K562 (cell line): Measurements from ENCODE around the gene FMNL1. TPM values are rescaled to one million over a fixed set of nuclear protein-coding genes. Genes with fewer than 3 reads are reported as not detected.

Source experiments
- ATAC-seq: fragments of 200-7000 bp; cut with Tn5 transposase; 3 replicates; pipeline ENCODE4 v1.9.1; 2020; ENCODE audit warnings: moderate library complexity
- BruUV-seq: library from RNA; stranded (reverse); fragments of 400-500 nt; replicated peaks from 2 replicates; lab custom pipeline; 2021; lab: Mats Ljungman, UMichigan
- CTCF ChIA-PET: fragments of 300-600 bp; formaldehyde crosslinking; extraction: SDS; loops from one replicate; lab custom pipeline; 2021; ENCODE audit warnings: low intra/inter-chr PET ratio; lab: Yijun Ruan, JAX
- POLR2A ChIA-PET: fragments of 300-600, 350-650 bp; sonication (Branson Sonifier 250); formaldehyde crosslinking; extraction: SDS; loops from one replicate; lab custom pipeline; 2021; ENCODE audit warnings: antibody characterized with exemption, inconsistent platforms; lab: Yijun Ruan, JAX
- DNase-seq, 4 experiments: peaks; one replicate each; pipeline versions ENCODE4 v3.0.0 to v3.0.0-alpha.2; 2011 to 2018; ENCODE audit warnings: low spot score in 3 of 4, mixed read lengths in 3 of 4; ENCODE audit errors: extremely low read depth in 1 of 4
- FAIRE-seq: peaks from 2 replicates; lab custom pipeline; 2011; peaks lifted over from hg19 to GRCh38; lab: Jason Lieb, UNC
- H2AFZ ChIP-seq: 2 replicates; pipeline ENCODE4 v1.6.0; 2011; ENCODE audit warnings: low read depth, low read length, control low read depth, inconsistent platforms
- H3K27ac ChIP-seq: fragments of 200-600 bp; 3 replicates; pipeline ENCODE4 v1.8.0; 2011; ENCODE audit warnings: low read depth, mild to moderate bottlenecking, control low read depth, inconsistent platforms, low read length, moderate library complexity, mixed read lengths; ENCODE audit errors: extremely low read depth
- H3K27me3 ChIP-seq, 2 experiments: fragments of 300-600 bp in 1 of 2; 2 replicates in 1 of 2; 3 replicates in 1 of 2; pipeline versions ENCODE4 v1.6.0 to v1.8.0; 2011; ENCODE audit warnings: inconsistent platforms in 2 of 2, low read length in 2 of 2, mild to moderate bottlenecking in 1 of 2, mixed read lengths in 1 of 2, moderate library complexity in 1 of 2; ENCODE audit not compliant: control insufficient read depth in 2 of 2, insufficient read depth in 2 of 2
- H3K36me3 ChIP-seq: fragments of 300-600 bp; 3 replicates; pipeline ENCODE4 v1.8.0; 2011; ENCODE audit warnings: mild to moderate bottlenecking, low read length, inconsistent platforms; ENCODE audit not compliant: control insufficient read depth, insufficient read depth
- H3K4me1 ChIP-seq, 2 experiments: fragments of 200-600 bp in 1 of 2; replicated peaks in 1 of 2; 2 replicates in 1 of 2; 3 replicates in 1 of 2; pipeline versions ENCODE4 v1.5.1 to v1.8.0; 2011; ENCODE audit warnings: inconsistent platforms in 2 of 2, low read length in 2 of 2, mild to moderate bottlenecking in 1 of 2, mixed read lengths in 1 of 2, moderate library complexity in 1 of 2; ENCODE audit not compliant: control insufficient read depth in 2 of 2, insufficient read depth in 2 of 2
- H3K4me2 ChIP-seq: 2 replicates; pipeline ENCODE4 v1.6.1; 2011; ENCODE audit warnings: low read length, control low read depth, inconsistent platforms, mixed read lengths; ENCODE audit not compliant: insufficient read depth
- H3K4me3 ChIP-seq: fragments of 200-600 bp; sonication (generic), shearing (Covaris generic); 2 replicates; pipeline ENCODE4 v1.5.1; 2016; ENCODE audit warnings: control low read depth, inconsistent platforms
- H3K79me2 ChIP-seq: fragments of 200-600 bp; 3 replicates; pipeline ENCODE4 v1.8.0; 2011; ENCODE audit warnings: low read length, inconsistent platforms; ENCODE audit not compliant: control insufficient read depth, insufficient read depth
- H3K9ac ChIP-seq, 2 experiments: 2 replicates each; pipeline versions ENCODE4 v1.6.0 to v1.6.1; 2011; ENCODE audit warnings: low read depth in 2 of 2, low read length in 2 of 2, control low read depth in 1 of 2, inconsistent platforms in 1 of 2, mild to moderate bottlenecking in 1 of 2, mixed read lengths in 1 of 2; ENCODE audit not compliant: insufficient read depth in 1 of 2
- H3K9me1 ChIP-seq: one replicate; pipeline ENCODE4 v1.6.0; 2011; ENCODE audit warnings: inconsistent platforms, mild to moderate bottlenecking, low read length, moderate library complexity; ENCODE audit not compliant: control insufficient read depth, insufficient read depth
- H3K9me3 ChIP-seq: replicated peaks from 2 replicates; pipeline ENCODE4 v1.5.1; 2011; ENCODE audit warnings: low read depth, low read length, inconsistent platforms; ENCODE audit not compliant: control insufficient read depth, insufficient read depth
- H4K20me1 ChIP-seq: replicated peaks from 2 replicates; pipeline ENCODE4 v1.6.1; 2011; ENCODE audit warnings: low read length, inconsistent platforms, mixed read lengths; ENCODE audit not compliant: control insufficient read depth, insufficient read depth
- ATF6 ChIP-seq: sonication (generic); formaldehyde crosslinking; IDR thresholded peaks from 2 replicates; pipeline ENCODE4 v1.4.0; 2020; ENCODE audit warnings: mild to moderate bottlenecking, missing genetic modification reagents
- KDM4B ChIP-seq, 2 experiments: fragments of 450-650 bp in 1 of 2; sonication (generic) in 1 of 2; IDR thresholded peaks; 2 replicates each; pipeline ENCODE4 v1.6.1; 2016 to 2017; ENCODE audit warnings: borderline replicate concordance in 2 of 2, antibody characterized with exemption in 1 of 2, low read depth in 1 of 2, mild to moderate bottlenecking in 1 of 2
- PHF21A ChIP-seq: fragments of 450-650 bp; IDR thresholded peaks from 2 replicates; pipeline ENCODE4 v1.6.1; 2017; ENCODE audit warnings: low read depth, borderline replicate concordance
- SPI1 ChIP-seq: IDR thresholded peaks from 2 replicates; pipeline ENCODE4 v1.6.1; 2011; ENCODE audit warnings: low read depth, low read length, control low read depth, borderline replicate concordance
- SRSF7 ChIP-seq: fragments of 200-400 bp; formaldehyde crosslinking; optimal IDR thresholded peaks from 2 replicates; pipeline ENCODE3; 2017; ENCODE audit warnings: mild to moderate bottlenecking, low read depth, low read length
- STAG1 ChIP-seq: sonication (generic); formaldehyde crosslinking; IDR thresholded peaks from 2 replicates; pipeline ENCODE4 v1.5.0; 2020; ENCODE audit warnings: missing genetic modification reagents, borderline replicate concordance
- ZNF121 ChIP-seq: sonication (generic); formaldehyde crosslinking; conservative IDR thresholded peaks from 2 replicates; pipeline ENCODE4 v1.8.0; 2022; ENCODE audit warnings: missing genetic modification reagents
- ZNF263 ChIP-seq: sonication (generic); formaldehyde crosslinking; IDR thresholded peaks from 2 replicates; pipeline ENCODE4 v1.8.0; 2022; ENCODE audit warnings: mild to moderate bottlenecking, missing genetic modification reagents, borderline replicate concordance
- WGBS: fragments of 100-300 bp; shearing (Covaris generic); methylation state at CpG from one replicate; pipeline ENCODE4 v1.1.6; 2016; ENCODE audit warnings: low coverage, mixed read lengths; ENCODE audit not compliant: insufficient coverage; ENCODE audit errors: missing lambda C conversion rate; 5-methylcytosine and 5-hydroxymethylcytosine counted together
- in situ Hi-C: fragments of 300-500 bp; cut with MboI; formaldehyde crosslinking; loops from 4 replicates; pipeline ENCODE4 v1.15.0; 2018; ENCODE audit warnings: inconsistent platforms, mixed read lengths
- intact Hi-C: fragments of 100-400 bp; cut with micrococcal nuclease; formaldehyde crosslinking; loops from 2 replicates; pipeline ENCODE4 v1.14.2; 2022
- polyA plus RNA-seq, 8 experiments: library from polyadenylated mRNA; depleted of rRNA in 4 of 8; stranded (reverse) in 5 of 8; unstranded in 3 of 8; fragments of >200 nt; fragmentation: Nextera tagmentation in 2 of 8; fragmentation: Illumina TruSeq in 1 of 8; extraction: Ambion mirVana in 2 of 8; extraction: Trizol in 1 of 8; gene quantifications; 2 replicates each; pipeline versions ENCODE4 v1.2.1 to v1.2.3, GENCODE V29; 2011 to 2014; ENCODE audit warnings: inconsistent platforms in 1 of 8, missing spikeins in 1 of 8
- total RNA-seq, 7 experiments: library from RNA; depleted of rRNA in 6 of 7; stranded (reverse); fragments of >200 nt in 6 of 7; fragmentation: Illumina TruSeq in 2 of 7; extraction: Trizol in 2 of 7; gene quantifications; 2 replicates each; pipeline versions ENCODE4 v1.2.1 to v1.2.3, GENCODE V29; 2011 to 2021; ENCODE audit warnings: low replicate concordance in 1 of 7
- TF ChIP-seq, protein P1 (sequence below): fragments of 250-450 bp; sonication (Bioruptor Pico); IDR thresholded peaks from 2 replicates; pipeline ENCODE4 v1.5.0; 2020; ENCODE audit warnings: mild to moderate bottlenecking, borderline replicate concordance

Gene FMNL1
- total and polyA plus RNA-seq, 9 of the 15 experiments (the other 6 are each of a cell fraction or from before 2014, with no cell fraction given), result 0.70 to 36.6 (median 7.7) TPM

GRCh38 chr17:45177563-45177962 lies 44.1 kb upstream of the FMNL1 start:
- ATAC-seq (no peak; the same call in 2 of the 3 replicates), DNase-seq (peak in 1 of 4 experiments; percentile 3), FAIRE-seq (no peak)
- Histone ChIP-seq H3K9me3 (no peaks in the 10 kb centered on the region), H3K4me3 (no peak overlapping the region), H3K4me2 (no peak overlapping the region), H3K4me1 (peaks cover 0 to 8% of the 10 kb centered on the region in 2 experiments; a peak in 2 of 5 replicates), H3K9ac (peak overlapping the region in 1 of 2 experiments; percentile 68; a peak in 1 of 4 replicates), H4K20me1 (no peaks in the 10 kb centered on the region), H3K9me1 (no peaks in the 10 kb centered on the region), H3K79me2 (no peaks in the 10 kb centered on the region), H2AFZ (0 out of 2 replicates have a peak overlapping the region, but pooled peaks have one; percentile 4), H3K27ac (no peak overlapping the region), H3K36me3 (no peaks in the 10 kb centered on the region), H3K27me3 (no peaks in the 10 kb centered on the region)
- 40% methylated on average over 5 of the region's 7 CpGs for WGBS
- BruUV-seq, result no TSS peak
- in situ Hi-C loops, result no loop called here
- intact Hi-C loops, result no loop called here
- ChIA-PET CTCF (no interaction called here), POLR2A (interaction anchor here (0.6 kb wide), 1 partner anchor 11 kb away, joined by 3 read pairs; no protein-coding TSS in a partner anchor)
- TF ChIP-seq SPI1, result peak; percentile 63; the same call in 1 of the 2 replicates
- no peak for TF ChIP-seq SRSF7

GRCh38 chr17:45184144-45184543 lies 37.5 kb upstream of the FMNL1 start:
- no peak for FAIRE-seq
- H3K27ac ChIP-seq, result no peak overlapping the region
- TF ChIP-seq ZNF121 (no peak), ATF6 (CRISPR knock-in tag) (no peak), STAG1 (CRISPR knock-in tag) (no peak), ZNF263 (no peak), PHF21A (no peak), KDM4B (IDR thresholded peaks at IDR 0.05; ENCODE audit: borderline replicate concordance in 2 of 2, low read depth in 1 of 2) (no peak)
- TF ChIP-seq, protein P1, sequence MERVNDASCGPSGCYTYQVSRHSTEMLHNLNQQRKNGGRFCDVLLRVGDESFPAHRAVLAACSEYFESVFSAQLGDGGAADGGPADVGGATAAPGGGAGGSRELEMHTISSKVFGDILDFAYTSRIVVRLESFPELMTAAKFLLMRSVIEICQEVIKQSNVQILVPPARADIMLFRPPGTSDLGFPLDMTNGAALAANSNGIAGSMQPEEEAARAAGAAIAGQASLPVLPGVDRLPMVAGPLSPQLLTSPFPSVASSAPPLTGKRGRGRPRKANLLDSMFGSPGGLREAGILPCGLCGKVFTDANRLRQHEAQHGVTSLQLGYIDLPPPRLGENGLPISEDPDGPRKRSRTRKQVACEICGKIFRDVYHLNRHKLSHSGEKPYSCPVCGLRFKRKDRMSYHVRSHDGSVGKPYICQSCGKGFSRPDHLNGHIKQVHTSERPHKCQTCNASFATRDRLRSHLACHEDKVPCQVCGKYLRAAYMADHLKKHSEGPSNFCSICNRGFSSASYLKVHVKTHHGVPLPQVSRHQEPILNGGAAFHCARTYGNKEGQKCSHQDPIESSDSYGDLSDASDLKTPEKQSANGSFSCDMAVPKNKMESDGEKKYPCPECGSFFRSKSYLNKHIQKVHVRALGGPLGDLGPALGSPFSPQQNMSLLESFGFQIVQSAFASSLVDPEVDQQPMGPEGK, result no peak
- TF ChIP-seq, all 486 proteins: peak for 0
- intact Hi-C loops, result no loop called here
- in situ Hi-C loops, result no loop called here
- BruUV-seq, result no TSS peak
- Histone ChIP-seq H3K36me3 (no peaks in the 10 kb centered on the region), H3K27me3 (no peaks in the 10 kb centered on the region), H3K9ac (no peak overlapping the region), H3K4me1 (no peaks in the 10 kb centered on the region; a peak in 1 of 5 replicates), H4K20me1 (no peaks in the 10 kb centered on the region), H3K4me3 (no peak overlapping the region), H3K79me2 (no peaks in the 10 kb centered on the region), H3K9me1 (no peaks in the 10 kb centered on the region), H2AFZ (no peak overlapping the region), H3K4me2 (no peak overlapping the region), H3K9me3 (no peaks in the 10 kb centered on the region)
- ChIA-PET CTCF (no interaction called here), POLR2A (interaction anchor here (0.7 to 1.5 kb wide), 3 partner anchors 23 to 81 kb away, joined by 3 to 6 read pairs (median 4); partner anchors contain the start of gene HEXIM2)
- ATAC-seq (no peak), DNase-seq (no peak)
- 33% methylated on average over 5 of the region's 5 CpGs for WGBS
